IPS-18a (cell line): ENCODE results near the gene MEOX1.
A peak's percentile ranks its signal among the peaks of the same experiment; 100 is the strongest.
"Not testable (repeated sequence)": the region's sequence is repeated elsewhere in the genome, so short reads cannot be mapped to it uniquely, and the experiment has no call there.

Source experiments
- H3K27ac ChIP-seq: one replicate; pipeline ENCODE4 v1.5.1; 2013; ENCODE audit warnings: low read length
- H3K27me3 ChIP-seq: one replicate; pipeline ENCODE4 v1.6.1; 2013; ENCODE audit warnings: mild to moderate bottlenecking, low read length; ENCODE audit not compliant: control insufficient read depth, insufficient read depth
- H3K36me3 ChIP-seq: one replicate; pipeline ENCODE4 v1.6.1; 2013; ENCODE audit warnings: low read depth, low read length; ENCODE audit not compliant: control insufficient read depth
- H3K4me1 ChIP-seq: one replicate; pipeline ENCODE4 v1.6.1; 2013; ENCODE audit warnings: low read depth, low read length; ENCODE audit not compliant: control insufficient read depth
- H3K4me3 ChIP-seq: one replicate; pipeline ENCODE4 v1.5.1; 2013; ENCODE audit warnings: low read length
- H3K9ac ChIP-seq: one replicate; pipeline ENCODE4 v1.6.1; 2013; ENCODE audit warnings: mild to moderate bottlenecking, low read length, moderate library complexity
- H3K9me3 ChIP-seq: one replicate; pipeline ENCODE4 v1.6.1; 2013; ENCODE audit warnings: low read depth, low read length; ENCODE audit not compliant: control insufficient read depth

MEOX1 gene

DNA sequence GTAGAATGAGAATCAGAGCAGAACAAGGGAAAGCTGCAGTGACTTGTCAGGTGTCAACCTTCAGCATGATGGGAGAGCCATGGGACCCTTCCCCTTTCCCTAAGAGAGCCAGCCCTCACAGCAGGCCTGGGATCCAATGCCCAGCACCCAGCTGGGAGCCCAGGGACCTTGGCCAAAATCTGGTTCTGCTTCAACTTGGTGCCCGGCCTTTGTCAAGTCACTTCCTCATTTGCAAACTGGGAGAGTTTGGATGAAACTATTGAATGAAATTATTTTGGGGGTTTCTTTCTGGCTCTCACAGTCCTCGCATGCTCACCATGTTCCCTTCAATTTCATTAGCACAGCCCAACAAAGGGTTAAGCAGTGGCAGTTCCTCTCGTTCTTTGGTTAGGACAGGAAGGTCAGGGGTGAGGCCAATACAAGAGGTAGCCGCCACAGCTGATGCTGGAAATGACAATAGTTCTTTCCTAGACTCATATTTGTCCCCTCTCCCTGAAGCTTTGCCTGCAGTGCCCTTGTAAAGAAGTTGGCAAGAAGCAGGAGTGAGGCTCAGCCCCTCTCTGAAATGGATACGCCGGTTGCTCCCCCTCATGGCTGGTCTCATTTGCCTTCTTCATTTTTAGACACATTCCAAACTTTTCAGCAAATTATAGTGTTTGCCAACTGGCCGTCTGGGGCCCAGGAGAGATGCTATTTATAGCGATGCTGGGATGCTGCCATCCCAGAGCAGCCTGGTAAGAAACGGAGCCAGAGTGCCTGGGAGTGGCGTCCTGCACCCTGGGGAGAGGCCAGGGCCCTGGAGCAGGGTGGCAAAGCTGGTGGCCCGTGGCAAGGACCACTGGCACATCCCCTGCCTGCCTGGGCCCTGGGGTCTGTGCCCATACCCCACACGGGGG is 34.5 kb upstream of the MEOX1 start:
- Histone ChIP-seq H3K36me3 (no peaks in the 10 kb centered on the region), H3K27ac (no peak overlapping the region), H3K4me3 (no peak overlapping the region), H3K9ac (no peak overlapping the region), H3K9me3 (no peaks in the 10 kb centered on the region), H3K27me3 (no peaks in the 10 kb centered on the region), H3K4me1 (peaks cover 3% of the 10 kb centered on the region)

DNA sequence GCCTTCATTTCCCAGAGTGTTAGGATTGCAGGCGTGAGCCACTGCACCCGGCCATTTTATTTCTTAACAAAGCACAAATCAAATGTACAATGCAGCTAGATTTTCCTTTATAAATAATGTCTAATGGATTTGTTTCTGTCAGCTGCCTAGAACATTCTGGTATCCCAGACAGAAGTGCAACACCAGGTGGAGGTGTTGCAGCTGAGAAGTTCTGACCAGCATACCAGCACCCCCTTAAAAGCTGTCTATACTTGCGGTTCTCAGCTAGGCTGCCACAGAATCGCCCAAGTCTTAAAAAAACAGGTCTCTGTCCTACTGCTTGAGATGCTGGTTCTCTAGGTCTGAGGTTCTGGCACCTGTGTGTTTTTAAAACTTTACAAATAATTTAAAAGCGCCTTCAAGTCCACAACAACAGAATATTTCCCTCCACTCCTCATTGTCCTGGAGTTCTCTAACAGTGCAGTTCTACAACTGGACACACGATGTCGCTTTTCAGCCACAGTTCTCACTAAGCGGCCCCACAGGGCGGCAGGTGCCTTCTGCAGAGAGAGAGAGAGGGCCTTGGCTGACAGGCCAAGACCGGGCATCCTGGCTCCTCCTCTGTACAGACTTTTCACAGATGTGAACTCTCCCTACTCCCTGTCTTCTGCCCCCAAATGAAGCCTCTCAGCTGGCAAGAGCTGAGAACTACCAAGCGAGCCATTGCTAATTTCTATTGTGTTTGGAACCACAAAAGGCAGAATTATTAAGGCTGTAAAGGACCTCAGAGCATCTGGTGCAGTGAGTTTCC is 32.6 kb upstream of the MEOX1 start:
- Histone ChIP-seq H3K4me1 (peaks cover 3% of the 10 kb centered on the region), H3K36me3 (no peaks in the 10 kb centered on the region), H3K4me3 (peak overlapping the region; percentile 38), H3K9me3 (no peaks in the 10 kb centered on the region), H3K27me3 (no peaks in the 10 kb centered on the region), H3K27ac (no peak overlapping the region), H3K9ac (peak overlapping the region; percentile 38)

DNA sequence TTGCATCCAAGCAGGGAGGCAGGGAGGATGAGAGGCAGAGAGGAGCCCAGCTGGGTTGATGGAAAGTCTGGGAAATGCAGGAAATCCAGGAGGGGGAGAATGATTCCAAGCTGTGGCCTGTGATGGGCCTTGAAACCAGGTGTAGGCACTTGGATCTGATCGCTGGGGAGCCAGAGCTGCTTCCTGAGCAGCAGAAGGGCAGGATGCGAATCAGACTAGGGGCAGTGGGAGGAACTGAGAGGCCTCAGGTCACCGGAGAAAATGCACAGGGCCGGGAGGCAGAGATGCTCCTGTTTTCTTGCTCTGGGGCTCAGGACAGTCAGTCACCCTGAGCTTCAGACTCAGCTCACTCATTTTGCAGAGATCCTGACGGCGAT is 29.6 kb upstream of the MEOX1 start:
- peaks cover 3% of the 10 kb centered on the region for H3K4me1 ChIP-seq
- H3K27me3 ChIP-seq, result no peaks in the 10 kb centered on the region
- H3K9ac ChIP-seq, result no peak overlapping the region
- no peak overlapping the region for H3K27ac ChIP-seq
- no peak overlapping the region for H3K4me3 ChIP-seq
- H3K36me3 ChIP-seq, result no peaks in the 10 kb centered on the region
- H3K9me3 ChIP-seq, result no peaks in the 10 kb centered on the region

DNA sequence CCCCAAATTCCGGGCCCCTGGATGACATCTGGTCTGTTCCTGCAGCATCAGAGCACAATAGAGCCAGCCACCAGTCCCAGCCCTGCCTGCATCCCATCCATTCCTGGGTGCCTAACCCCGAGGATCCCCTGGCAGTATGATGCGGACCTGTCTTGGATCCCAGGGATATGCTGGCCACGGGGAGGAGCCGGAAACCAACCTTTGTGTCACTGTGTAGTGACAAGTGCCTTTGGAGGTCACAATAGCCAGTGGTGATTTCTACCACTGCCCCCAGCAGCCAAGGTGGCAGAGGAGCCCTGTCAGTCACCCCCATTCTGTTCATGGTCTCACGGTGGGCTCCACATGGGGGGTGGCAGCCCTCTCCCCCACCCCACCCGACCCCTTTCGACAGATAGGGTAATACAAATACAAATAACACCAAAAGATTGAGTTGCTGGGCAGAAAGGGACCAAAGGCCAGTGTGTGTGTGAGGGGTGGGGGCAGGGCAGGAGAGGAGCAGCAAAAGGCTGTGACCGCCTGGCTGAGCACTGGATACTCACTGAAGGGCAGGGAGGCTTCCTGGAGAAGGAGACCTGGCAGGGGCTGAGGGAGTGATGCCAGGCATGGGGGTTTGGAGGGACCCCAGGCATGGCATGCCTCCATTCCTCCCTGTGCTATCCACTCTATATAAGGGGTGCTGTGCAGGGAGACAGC is 29.0 kb upstream of the MEOX1 start:
- Histone ChIP-seq H3K36me3 (no peaks in the 10 kb centered on the region), H3K4me3 (no peak overlapping the region)

DNA sequence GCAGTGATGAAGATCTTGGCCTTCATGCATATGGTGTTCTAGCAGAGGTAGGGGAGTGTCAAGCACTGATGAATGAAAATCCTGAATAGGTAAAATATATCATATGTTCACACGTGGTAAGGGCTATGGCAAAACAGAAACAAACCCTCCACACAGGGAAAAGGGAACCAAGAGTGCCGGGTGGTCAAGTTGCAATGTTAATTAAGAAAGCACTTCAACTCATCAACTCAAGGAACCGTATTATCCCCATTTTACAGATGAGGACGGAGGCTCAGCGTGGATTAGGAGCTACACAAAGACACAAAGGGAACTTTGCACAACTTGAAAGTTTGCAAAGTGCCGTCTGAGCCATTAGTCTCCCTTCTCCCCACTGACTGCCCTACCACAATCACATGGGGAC is 28.1 kb upstream of the MEOX1 start:
- Histone ChIP-seq H3K27ac (no peak overlapping the region), H3K4me3 (no peak overlapping the region), H3K36me3 (no peaks in the 10 kb centered on the region)

More for the DNA sequence above, 29.0 kb upstream of the MEOX1 start:
- Histone ChIP-seq H3K9ac (no peak overlapping the region), H3K9me3 (no peaks in the 10 kb centered on the region), H3K27me3 (no peaks in the 10 kb centered on the region), H3K27ac (no peak overlapping the region), H3K4me1 (no peaks in the 10 kb centered on the region)

DNA sequence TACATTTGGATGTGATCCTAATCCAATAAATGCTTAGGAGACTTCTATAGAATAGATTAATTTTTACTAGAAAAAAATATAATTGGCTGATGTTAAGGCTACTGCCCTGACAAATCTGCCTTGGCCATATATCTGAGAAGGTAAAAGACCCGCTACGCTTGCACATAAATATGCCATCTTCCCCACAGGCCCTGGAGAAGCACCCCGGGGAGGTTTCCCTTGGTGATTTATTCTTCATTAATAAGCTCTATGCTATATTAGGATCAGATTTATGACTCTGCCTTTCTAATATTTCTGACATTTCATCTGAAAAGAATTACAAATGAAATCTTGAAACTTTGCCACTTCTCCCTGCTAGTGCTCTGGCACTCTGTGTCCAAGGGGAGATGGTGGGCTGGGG is 27.4 kb upstream of the MEOX1 start:
- Histone ChIP-seq H3K9me3 (no peaks in the 10 kb centered on the region), H3K27ac (no peak overlapping the region), H3K36me3 (no peaks in the 10 kb centered on the region), H3K9ac (no peak overlapping the region), H3K4me1 (no peaks in the 10 kb centered on the region), H3K27me3 (no peaks in the 10 kb centered on the region), H3K4me3 (no peak overlapping the region)

More for the DNA sequence above, 28.1 kb upstream of the MEOX1 start:
- Histone ChIP-seq H3K9me3 (no peaks in the 10 kb centered on the region), H3K9ac (no peak overlapping the region), H3K4me1 (no peaks in the 10 kb centered on the region), H3K27me3 (no peaks in the 10 kb centered on the region)

DNA sequence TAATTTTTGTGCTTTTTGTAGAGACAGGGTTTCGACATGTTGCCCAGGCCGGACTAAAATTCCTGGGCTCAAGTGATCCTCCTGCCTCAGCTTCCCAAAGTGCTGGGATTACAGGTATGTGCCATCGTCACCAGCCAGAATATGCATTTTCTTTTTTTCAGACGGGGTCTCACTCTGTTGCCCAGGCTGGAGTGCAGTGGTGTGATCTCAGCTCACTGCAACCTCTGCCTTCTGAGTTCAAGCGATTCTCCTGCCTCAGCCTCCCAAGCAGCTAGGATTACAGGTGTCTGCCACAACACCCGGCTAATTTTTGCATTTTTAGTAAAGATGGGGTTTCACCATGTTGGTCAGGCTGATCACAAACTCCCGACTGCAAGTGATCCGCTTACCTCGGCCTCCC is 25.2 kb upstream of the MEOX1 start:
- H3K27me3 ChIP-seq, H3K4me3 ChIP-seq, H3K9me3 ChIP-seq, H3K27ac ChIP-seq, H3K9ac ChIP-seq, H3K36me3 ChIP-seq, H3K4me1 ChIP-seq: not testable (repeated sequence)

DNA sequence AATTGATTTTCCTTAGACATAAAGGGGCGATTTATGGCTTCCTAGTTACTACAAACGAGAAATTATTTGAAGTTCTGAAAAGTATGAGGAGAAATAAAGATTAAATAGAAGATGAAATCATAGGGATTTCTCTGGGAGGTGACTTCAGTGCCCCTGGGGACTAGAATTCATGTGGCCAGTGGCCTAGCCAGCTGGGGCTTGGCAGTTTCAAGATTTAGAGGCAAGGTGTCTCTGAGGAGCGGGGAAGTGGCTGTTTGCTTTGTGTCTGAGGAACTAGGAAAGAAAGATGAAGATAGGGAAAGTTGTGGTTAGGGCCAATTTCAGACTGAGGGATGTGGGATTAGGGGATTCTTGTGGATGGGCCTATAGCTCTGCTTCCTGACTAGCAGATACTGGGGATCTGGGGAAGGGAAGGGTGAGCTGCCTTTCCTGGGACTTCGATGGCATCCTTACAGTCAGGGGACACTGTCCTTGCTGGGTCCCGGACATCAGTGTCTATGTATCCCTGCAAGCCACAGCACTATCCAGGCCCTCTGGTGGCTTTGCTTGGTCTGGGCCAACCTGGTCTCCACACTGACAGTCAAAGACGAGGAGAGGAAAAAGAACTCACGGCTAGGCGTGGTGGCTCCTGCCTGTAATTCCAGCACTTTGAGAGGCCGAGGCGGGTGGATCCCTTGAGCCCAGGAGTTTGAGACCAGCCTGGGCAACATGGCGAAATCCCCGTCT is 22.4 kb upstream of the MEOX1 start:
- Histone ChIP-seq H3K4me1 (peaks cover 4% of the 10 kb centered on the region), H3K9ac (no peak overlapping the region), H3K4me3 (no peak overlapping the region), H3K27me3 (no peaks in the 10 kb centered on the region), H3K36me3 (no peaks in the 10 kb centered on the region), H3K27ac (no peak overlapping the region), H3K9me3 (no peaks in the 10 kb centered on the region)

DNA sequence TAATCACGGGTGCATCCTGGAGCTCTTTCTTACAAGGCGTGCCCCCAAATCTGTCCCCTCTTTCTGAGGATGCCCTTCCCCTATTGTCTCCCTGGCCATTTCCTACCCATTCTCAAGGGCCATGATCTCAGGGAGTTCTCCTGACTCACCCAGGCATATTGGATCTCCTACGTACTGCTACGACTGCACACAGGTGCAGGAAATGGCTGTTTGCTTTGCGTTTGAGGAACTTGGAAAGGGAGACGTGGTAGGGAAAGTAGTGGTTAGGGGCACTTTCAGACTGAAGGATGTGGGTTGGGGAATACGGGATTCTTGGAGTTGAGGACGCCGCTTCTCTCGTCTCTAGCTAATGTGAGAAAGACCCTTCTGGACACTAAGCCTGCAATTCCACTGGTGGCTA is 18.7 kb upstream of the MEOX1 start:
- no peaks in the 10 kb centered on the region for H3K36me3 ChIP-seq
- no peaks in the 10 kb centered on the region for H3K9me3 ChIP-seq
- no peak overlapping the region for H3K27ac ChIP-seq
- no peak overlapping the region for H3K9ac ChIP-seq
- H3K4me1 ChIP-seq, result peaks cover 22% of the 10 kb centered on the region
- H3K27me3 ChIP-seq, result no peaks in the 10 kb centered on the region
- no peak overlapping the region for H3K4me3 ChIP-seq

DNA sequence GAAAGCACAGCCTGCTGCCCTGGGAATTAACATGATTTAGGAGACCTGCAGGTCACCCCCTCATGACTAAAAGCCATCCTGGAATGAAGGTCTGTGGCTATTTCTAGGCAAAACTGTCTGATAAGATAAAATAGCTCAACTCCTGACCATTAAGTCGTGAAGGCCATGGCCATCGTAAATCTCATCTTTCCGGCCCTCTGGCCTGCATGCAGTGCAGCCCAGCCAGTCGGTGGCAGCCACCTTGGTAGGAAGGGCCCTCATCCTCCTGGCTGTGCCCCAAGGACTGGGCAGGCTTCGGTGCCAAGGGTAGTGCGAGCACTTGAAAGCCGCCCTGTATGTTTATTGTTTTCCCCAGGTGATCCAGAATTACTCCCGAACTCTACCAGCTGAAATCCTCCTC is 18.2 kb upstream of the MEOX1 start:
- Histone ChIP-seq H3K27me3 (no peaks in the 10 kb centered on the region), H3K4me1 (peaks cover 22% of the 10 kb centered on the region), H3K9me3 (no peaks in the 10 kb centered on the region), H3K27ac (no peak overlapping the region), H3K4me3 (no peak overlapping the region), H3K36me3 (no peaks in the 10 kb centered on the region), H3K9ac (no peak overlapping the region)

DNA sequence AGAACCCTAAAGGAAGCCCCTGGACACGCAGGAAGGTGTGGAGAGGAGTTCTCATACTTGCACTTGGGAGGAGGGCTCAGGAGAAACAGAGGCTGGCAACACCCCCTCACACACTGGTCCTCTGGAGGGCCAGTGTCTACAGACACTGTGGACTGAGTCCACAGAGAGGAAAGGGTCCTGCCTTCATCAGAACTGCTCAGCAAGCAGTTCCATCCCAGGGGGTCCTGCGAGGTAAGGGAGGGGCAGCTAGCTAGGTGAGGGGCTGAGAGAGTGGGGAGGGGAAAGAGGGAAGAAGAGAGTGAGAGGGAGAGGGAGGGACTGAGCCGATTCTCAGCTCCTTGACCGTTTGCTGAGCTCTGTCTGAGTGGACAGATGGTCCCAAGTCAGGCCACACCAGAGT is 17.7 kb upstream of the MEOX1 start:
- Histone ChIP-seq H3K9ac (no peak overlapping the region), H3K27me3 (no peaks in the 10 kb centered on the region), H3K9me3 (no peaks in the 10 kb centered on the region), H3K4me3 (no peak overlapping the region), H3K36me3 (no peaks in the 10 kb centered on the region), H3K4me1 (peaks cover 22% of the 10 kb centered on the region), H3K27ac (no peak overlapping the region)
